HEK293 (cell line): ENCODE results near the gene NPEPL1.

Source experiments
- KLF10 ChIP-seq: fragments of 450-650 bp; IDR thresholded peaks from 2 replicates; pipeline ENCODE4 v1.5.1; 2018; ENCODE audit warnings: missing biosample characterization, mild to moderate bottlenecking, missing genetic modification characterization
- KLF16 ChIP-seq: fragments of 450-650 bp; formaldehyde crosslinking; IDR thresholded peaks from 2 replicates; pipeline ENCODE4 v1.5.1; 2017; ENCODE audit warnings: missing biosample characterization, missing genetic modification characterization
- ZNF623 ChIP-seq: fragments of 450-650 bp; formaldehyde crosslinking; IDR thresholded peaks from 2 replicates; pipeline ENCODE4 v1.5.1; 2016; ENCODE audit warnings: missing biosample characterization, missing genetic modification characterization
- ZNF76 ChIP-seq: fragments of 450-650 bp; formaldehyde crosslinking; IDR thresholded peaks from 2 replicates; pipeline ENCODE4; 2016; ENCODE audit warnings: low read depth, missing biosample characterization, missing genetic modification characterization, borderline replicate concordance
- TF ChIP-seq, protein P1 (sequence below): fragments of 450-650 bp; formaldehyde crosslinking; IDR thresholded peaks from 2 replicates; pipeline ENCODE4 v1.5.1; 2016; ENCODE audit warnings: missing biosample characterization, missing genetic modification characterization
- TF ChIP-seq, protein P2 (sequence below): fragments of 450-650 bp; formaldehyde crosslinking; IDR thresholded peaks from 2 replicates; pipeline ENCODE4 v1.5.1; 2017; ENCODE audit warnings: missing biosample characterization, missing genetic modification characterization
- TF ChIP-seq, protein P3 (sequence below): fragments of 450-650 bp; formaldehyde crosslinking; IDR thresholded peaks from 2 replicates; pipeline ENCODE4 v1.5.1; 2016; ENCODE audit warnings: missing biosample characterization, missing genetic modification characterization
- TF ChIP-seq, protein P4 (sequence below): fragments of 450-650 bp; formaldehyde crosslinking; IDR thresholded peaks from 2 replicates; pipeline ENCODE4 v1.5.1; 2016; ENCODE audit warnings: missing biosample characterization, missing genetic modification characterization, low read depth
- TF ChIP-seq, protein P5 (sequence below): sonication (generic); formaldehyde crosslinking; IDR thresholded peaks from 2 replicates; pipeline ENCODE4 v1.8.1; 2022; ENCODE audit warnings: mild to moderate bottlenecking, moderate library complexity, missing genetic modification reagents

DNA sequence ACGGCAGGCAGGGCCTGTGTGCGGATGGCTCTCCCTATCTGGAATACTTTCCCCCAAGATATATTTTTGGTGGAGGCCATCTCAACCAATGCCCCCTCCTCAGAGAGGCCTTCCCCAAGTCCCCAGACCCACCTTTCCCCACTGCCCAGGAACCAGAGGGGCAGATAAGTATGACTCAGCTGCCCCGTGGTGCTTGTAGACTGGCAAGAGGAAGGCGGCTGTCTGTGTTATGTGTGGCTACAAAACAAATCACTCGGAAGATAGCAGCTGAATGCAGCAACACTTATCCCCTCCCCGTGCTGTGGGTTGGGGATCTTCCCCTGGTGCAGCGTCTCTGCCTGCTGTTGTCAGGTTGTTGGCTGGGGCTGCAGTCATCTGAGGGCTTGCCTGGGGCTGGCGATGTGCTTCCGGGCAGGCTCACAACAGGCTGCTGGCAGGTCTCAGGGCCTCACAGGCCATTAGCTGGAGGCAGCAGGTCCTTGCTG is 7.1 kb downstream of the NPEPL1 start:
- TF ChIP-seq, protein P1, sequence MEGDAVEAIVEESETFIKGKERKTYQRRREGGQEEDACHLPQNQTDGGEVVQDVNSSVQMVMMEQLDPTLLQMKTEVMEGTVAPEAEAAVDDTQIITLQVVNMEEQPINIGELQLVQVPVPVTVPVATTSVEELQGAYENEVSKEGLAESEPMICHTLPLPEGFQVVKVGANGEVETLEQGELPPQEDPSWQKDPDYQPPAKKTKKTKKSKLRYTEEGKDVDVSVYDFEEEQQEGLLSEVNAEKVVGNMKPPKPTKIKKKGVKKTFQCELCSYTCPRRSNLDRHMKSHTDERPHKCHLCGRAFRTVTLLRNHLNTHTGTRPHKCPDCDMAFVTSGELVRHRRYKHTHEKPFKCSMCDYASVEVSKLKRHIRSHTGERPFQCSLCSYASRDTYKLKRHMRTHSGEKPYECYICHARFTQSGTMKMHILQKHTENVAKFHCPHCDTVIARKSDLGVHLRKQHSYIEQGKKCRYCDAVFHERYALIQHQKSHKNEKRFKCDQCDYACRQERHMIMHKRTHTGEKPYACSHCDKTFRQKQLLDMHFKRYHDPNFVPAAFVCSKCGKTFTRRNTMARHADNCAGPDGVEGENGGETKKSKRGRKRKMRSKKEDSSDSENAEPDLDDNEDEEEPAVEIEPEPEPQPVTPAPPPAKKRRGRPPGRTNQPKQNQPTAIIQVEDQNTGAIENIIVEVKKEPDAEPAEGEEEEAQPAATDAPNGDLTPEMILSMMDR (tag by site-specific recombination) = no peak
- TF ChIP-seq, protein P2, sequence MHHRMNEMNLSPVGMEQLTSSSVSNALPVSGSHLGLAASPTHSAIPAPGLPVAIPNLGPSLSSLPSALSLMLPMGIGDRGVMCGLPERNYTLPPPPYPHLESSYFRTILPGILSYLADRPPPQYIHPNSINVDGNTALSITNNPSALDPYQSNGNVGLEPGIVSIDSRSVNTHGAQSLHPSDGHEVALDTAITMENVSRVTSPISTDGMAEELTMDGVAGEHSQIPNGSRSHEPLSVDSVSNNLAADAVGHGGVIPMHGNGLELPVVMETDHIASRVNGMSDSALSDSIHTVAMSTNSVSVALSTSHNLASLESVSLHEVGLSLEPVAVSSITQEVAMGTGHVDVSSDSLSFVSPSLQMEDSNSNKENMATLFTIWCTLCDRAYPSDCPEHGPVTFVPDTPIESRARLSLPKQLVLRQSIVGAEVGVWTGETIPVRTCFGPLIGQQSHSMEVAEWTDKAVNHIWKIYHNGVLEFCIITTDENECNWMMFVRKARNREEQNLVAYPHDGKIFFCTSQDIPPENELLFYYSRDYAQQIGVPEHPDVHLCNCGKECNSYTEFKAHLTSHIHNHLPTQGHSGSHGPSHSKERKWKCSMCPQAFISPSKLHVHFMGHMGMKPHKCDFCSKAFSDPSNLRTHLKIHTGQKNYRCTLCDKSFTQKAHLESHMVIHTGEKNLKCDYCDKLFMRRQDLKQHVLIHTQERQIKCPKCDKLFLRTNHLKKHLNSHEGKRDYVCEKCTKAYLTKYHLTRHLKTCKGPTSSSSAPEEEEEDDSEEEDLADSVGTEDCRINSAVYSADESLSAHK (tag by site-specific recombination) = no peak
- TF ChIP-seq, protein P3, sequence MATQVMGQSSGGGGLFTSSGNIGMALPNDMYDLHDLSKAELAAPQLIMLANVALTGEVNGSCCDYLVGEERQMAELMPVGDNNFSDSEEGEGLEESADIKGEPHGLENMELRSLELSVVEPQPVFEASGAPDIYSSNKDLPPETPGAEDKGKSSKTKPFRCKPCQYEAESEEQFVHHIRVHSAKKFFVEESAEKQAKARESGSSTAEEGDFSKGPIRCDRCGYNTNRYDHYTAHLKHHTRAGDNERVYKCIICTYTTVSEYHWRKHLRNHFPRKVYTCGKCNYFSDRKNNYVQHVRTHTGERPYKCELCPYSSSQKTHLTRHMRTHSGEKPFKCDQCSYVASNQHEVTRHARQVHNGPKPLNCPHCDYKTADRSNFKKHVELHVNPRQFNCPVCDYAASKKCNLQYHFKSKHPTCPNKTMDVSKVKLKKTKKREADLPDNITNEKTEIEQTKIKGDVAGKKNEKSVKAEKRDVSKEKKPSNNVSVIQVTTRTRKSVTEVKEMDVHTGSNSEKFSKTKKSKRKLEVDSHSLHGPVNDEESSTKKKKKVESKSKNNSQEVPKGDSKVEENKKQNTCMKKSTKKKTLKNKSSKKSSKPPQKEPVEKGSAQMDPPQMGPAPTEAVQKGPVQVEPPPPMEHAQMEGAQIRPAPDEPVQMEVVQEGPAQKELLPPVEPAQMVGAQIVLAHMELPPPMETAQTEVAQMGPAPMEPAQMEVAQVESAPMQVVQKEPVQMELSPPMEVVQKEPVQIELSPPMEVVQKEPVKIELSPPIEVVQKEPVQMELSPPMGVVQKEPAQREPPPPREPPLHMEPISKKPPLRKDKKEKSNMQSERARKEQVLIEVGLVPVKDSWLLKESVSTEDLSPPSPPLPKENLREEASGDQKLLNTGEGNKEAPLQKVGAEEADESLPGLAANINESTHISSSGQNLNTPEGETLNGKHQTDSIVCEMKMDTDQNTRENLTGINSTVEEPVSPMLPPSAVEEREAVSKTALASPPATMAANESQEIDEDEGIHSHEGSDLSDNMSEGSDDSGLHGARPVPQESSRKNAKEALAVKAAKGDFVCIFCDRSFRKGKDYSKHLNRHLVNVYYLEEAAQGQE (tag by site-specific recombination) = no peak
- TF ChIP-seq, protein P4, sequence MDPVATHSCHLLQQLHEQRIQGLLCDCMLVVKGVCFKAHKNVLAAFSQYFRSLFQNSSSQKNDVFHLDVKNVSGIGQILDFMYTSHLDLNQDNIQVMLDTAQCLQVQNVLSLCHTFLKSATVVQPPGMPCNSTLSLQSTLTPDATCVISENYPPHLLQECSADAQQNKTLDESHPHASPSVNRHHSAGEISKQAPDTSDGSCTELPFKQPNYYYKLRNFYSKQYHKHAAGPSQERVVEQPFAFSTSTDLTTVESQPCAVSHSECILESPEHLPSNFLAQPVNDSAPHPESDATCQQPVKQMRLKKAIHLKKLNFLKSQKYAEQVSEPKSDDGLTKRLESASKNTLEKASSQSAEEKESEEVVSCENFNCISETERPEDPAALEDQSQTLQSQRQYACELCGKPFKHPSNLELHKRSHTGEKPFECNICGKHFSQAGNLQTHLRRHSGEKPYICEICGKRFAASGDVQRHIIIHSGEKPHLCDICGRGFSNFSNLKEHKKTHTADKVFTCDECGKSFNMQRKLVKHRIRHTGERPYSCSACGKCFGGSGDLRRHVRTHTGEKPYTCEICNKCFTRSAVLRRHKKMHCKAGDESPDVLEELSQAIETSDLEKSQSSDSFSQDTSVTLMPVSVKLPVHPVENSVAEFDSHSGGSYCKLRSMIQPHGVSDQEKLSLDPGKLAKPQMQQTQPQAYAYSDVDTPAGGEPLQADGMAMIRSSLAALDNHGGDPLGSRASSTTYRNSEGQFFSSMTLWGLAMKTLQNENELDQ (tag by site-specific recombination) = no peak
- TF ChIP-seq, protein P5, sequence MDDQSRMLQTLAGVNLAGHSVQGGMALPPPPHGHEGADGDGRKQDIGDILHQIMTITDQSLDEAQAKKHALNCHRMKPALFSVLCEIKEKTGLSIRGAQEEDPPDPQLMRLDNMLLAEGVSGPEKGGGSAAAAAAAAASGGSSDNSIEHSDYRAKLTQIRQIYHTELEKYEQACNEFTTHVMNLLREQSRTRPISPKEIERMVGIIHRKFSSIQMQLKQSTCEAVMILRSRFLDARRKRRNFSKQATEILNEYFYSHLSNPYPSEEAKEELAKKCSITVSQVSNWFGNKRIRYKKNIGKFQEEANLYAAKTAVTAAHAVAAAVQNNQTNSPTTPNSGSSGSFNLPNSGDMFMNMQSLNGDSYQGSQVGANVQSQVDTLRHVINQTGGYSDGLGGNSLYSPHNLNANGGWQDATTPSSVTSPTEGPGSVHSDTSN (CRISPR knock-in tag) = no peak
- TF ChIP-seq KLF10 (no peak), KLF16 (no peak), ZNF623 (tag by site-specific recombination) (no peak), ZNF76 (tag by site-specific recombination) (no peak)
